ENCODE data around the gene TM4SF1.

DNA sequence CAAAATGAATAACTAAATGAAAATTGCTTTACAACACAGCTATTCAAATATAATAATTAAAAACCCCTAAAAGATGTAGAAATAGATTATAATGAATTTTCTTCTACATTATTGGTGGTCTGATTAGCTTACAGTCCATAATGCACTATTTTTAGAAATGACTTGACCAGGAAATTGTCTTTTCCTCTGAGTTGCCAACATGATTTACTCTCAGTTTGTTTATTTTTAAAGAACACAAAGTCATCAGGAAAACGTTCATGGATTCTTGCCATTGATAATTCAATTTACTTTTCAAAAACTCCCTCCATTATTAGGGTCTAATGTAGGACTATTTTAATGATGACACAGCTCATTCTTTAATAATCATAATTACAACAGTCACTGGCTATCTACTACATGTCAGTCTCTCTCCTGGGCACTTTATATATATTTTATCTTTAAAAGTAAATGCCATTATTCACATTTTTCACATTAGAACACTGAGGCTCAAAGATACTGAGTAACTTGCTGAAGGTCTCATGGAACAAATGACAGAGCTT is 45.2 kb downstream of the TM4SF1 start:
- TF ChIP-seq CTCF (IDR thresholded peaks at IDR 0.05): no peak
- no peak for TF ChIP-seq POLR2A (IDR thresholded peaks at IDR 0.05)
